ENCODE measurements around the gene D2HGDH. TPM values are rescaled to one million over a fixed set of nuclear protein-coding genes. Genes with fewer than 3 reads are reported as not detected.

The D2HGDH gene
- total and polyA plus RNA-seq, 2 experiments from 2014 or later = 3.7 to 17.3 TPM

GRCh38 chr2:241741016-241741415, 6.6 kb downstream of the D2HGDH start:
- no peaks in the 10 kb centered on the region for H3K4me1 ChIP-seq (ENCODE audit: insufficient read depth)
- DNase-seq (ENCODE audit: low spot score) = no peak
- no peak overlapping the region; the same call in 2 of the 3 replicates for H3K4me3 Mint-ChIP-seq
- no peaks in the 10 kb centered on the region for H3K9me3 Mint-ChIP-seq
- no peak for ATAC-seq
- no peak overlapping the region for H2AFZ ChIP-seq
- peaks cover 15% of the 10 kb centered on the region for H3K36me3 Mint-ChIP-seq (ENCODE audit: low read depth)
- no peak overlapping the region for H3K4me2 ChIP-seq
- H3K27me3 ChIP-seq (ENCODE audit: insufficient read depth) = no peaks in the 10 kb centered on the region
- no peaks in the 10 kb centered on the region for H3K4me1 Mint-ChIP-seq
- H3K36me3 ChIP-seq (ENCODE audit: insufficient read depth) = no peaks in the 10 kb centered on the region
- no peak overlapping the region for H3K27ac Mint-ChIP-seq
- H4K20me1 ChIP-seq (replicated peaks; ENCODE audit: insufficient read depth) = no peaks in the 10 kb centered on the region
- no peak overlapping the region for H3K27ac ChIP-seq (ENCODE audit: low read depth)
- H3K4me3 ChIP-seq = no peak overlapping the region
- no peaks in the 10 kb centered on the region for H3K79me2 ChIP-seq (replicated peaks; ENCODE audit: insufficient read depth)
- no peaks in the 10 kb centered on the region; the same call in 1 of the 2 replicates for H3K9me2 ChIP-seq (ENCODE audit: insufficient read depth)
- peaks cover 7% of the 10 kb centered on the region for H3K27me3 Mint-ChIP-seq (ENCODE audit: insufficient read depth, low read depth, poor library complexity)
- H3F3A ChIP-seq (replicated peaks; ENCODE audit: low read depth) = 0 out of 2 replicates have a peak, but pooled peaks cover 3% of the 10 kb centered on the region
- TF ChIP-seq ZNF331 (CRISPR knock-in tag; IDR thresholded peaks at IDR 0.05; ENCODE audit: low read depth) (no peak), STAT1 (IDR thresholded peaks at IDR 0.05; ENCODE audit: unreplicated experiment) (no peak), POLR2AphosphoS5 (IDR thresholded peaks at IDR 0.05; ENCODE audit: low read depth) (no peak), EZH2 (IDR thresholded peaks at IDR 0.05; ENCODE audit: low read depth, unreplicated experiment) (no peak), ZNF114 (CRISPR knock-in tag; IDR thresholded peaks at IDR 0.05) (no peak), CREB1 (CRISPR knock-in tag; IDR thresholded peaks at IDR 0.05; ENCODE audit: low read depth) (no peak), REST (IDR thresholded peaks at IDR 0.05; ENCODE audit: unreplicated experiment) (no peak), ZNF462 (CRISPR knock-in tag; IDR thresholded peaks at IDR 0.05) (no peak), JUNB (IDR thresholded peaks at IDR 0.05; ENCODE audit: unreplicated experiment) (no peak), NANOG (IDR thresholded peaks at IDR 0.05; ENCODE audit: borderline replicate concordance) (no peak), CTCF (conservative IDR thresholded peaks at IDR 0.05; ENCODE audit: low read depth in 2 of 2) (no peak), ETS1 (IDR thresholded peaks at IDR 0.05) (no peak), EZH2phosphoT487 (IDR thresholded peaks at IDR 0.05; ENCODE audit: unreplicated experiment) (no peak)
